Lower lobe of right lung (tissue), 2 donors: Measurements from ENCODE around the gene CYTH4. TPM values are rescaled to one million over a fixed set of nuclear protein-coding genes. Genes with fewer than 3 reads are reported as not detected.

Experiments
- ATAC-seq, 2 donors: fragments of 200-7000 bp; cut with Tn5 transposase; one replicate each; pipeline ENCODE4 v1.9.1; 2020 to 2022; ENCODE audit warnings: mild to moderate bottlenecking in 2 of 2, moderate library complexity in 2 of 2
- DNase-seq: peaks from one replicate; pipeline ENCODE4 v3.0.0-alpha.2; 2020
- H3K27ac ChIP-seq: fragments of 200-600 bp; one replicate; pipeline ENCODE4 v1.8.0; 2022
- H3K27me3 ChIP-seq: fragments of 200-600 bp; one replicate; pipeline ENCODE4 v1.8.0; 2022; ENCODE audit warnings: low read depth
- H3K36me3 ChIP-seq: fragments of 200-600 bp; one replicate; pipeline ENCODE4 v1.8.0; 2022; ENCODE audit warnings: mild to moderate bottlenecking
- H3K4me1 ChIP-seq: fragments of 200-600 bp; one replicate; pipeline ENCODE4 v1.8.0; 2022
- H3K4me3 ChIP-seq: fragments of 200-600 bp; one replicate; pipeline ENCODE4 v1.8.0; 2022; ENCODE audit warnings: mild to moderate bottlenecking
- H3K9me3 ChIP-seq: fragments of 200-600 bp; one replicate; pipeline ENCODE4 v1.8.0; 2022
- intact Hi-C: fragments of 100-400 bp; cut with DNase I; formaldehyde crosslinking; loops from one replicate; pipeline ENCODE4 v1.11.0; 2022
- total RNA-seq: library from RNA; stranded (reverse); fragmentation: NEBNext Ultra II Directional; extraction: Animal tissue kit (Norgen Biotek cat#: 25700); gene quantifications from one replicate; pipeline ENCODE4 v1.2.1, GENCODE V29; 2021
- TF ChIP-seq, protein P1 (sequence below): fragments of 200-600 bp; IDR thresholded peaks from one replicate; pipeline ENCODE4 v1.8.0; 2022; ENCODE audit warnings: antibody characterized with exemption, mild to moderate bottlenecking
- donor health status: DM: no; HTN: yes; CAD: no; lungs with severe emphysema.

Gene CYTH4
- total RNA-seq, 1 donor from 2014 or later, result 45.4 TPM

DNA sequence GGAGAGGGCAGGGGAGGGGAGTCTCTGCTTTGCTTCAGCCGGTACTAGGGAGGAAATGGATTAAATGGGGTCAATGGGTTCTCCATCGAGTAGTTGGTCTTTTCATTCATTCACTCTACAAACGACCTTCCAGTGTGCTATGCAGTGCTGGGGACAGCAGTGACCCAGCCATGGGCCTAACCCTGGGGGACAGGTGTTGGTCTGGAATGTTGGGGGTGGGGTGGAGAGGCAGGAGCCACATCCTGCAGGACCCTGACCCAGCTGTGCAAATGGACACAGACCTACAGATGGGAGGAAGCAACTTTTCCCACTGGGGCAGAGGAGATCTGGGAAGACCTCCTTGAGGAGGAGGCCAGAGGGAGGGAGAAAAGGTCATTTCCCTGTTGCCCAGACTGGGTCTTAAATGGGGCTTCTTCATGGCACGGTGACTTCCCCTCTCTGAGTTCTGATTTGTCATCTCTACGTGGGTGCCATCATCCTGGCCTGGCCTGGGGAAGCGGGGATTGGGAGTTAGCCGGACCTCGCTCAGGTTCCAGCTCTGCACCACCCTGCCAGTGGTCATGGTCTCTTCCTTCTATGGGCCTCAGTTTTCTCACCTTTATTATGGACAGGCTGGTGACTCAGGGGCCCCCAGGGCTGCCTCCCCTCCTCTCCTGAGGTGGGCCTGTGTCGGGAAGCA, 2.0 kb downstream of the CYTH4 start:
- DNase-seq (no peak), ATAC-seq (peak; percentile 30 to 48)
- Histone ChIP-seq H3K4me1 (peaks cover 13% of the 10 kb centered on the region), H3K27ac (peak overlapping the region; percentile 76), H3K27me3 (peaks cover 9% of the 10 kb centered on the region), H3K9me3 (no peaks in the 10 kb centered on the region), H3K36me3 (peaks cover 5% of the 10 kb centered on the region), H3K4me3 (peak overlapping the region; percentile 62)
- TF ChIP-seq, protein P1, sequence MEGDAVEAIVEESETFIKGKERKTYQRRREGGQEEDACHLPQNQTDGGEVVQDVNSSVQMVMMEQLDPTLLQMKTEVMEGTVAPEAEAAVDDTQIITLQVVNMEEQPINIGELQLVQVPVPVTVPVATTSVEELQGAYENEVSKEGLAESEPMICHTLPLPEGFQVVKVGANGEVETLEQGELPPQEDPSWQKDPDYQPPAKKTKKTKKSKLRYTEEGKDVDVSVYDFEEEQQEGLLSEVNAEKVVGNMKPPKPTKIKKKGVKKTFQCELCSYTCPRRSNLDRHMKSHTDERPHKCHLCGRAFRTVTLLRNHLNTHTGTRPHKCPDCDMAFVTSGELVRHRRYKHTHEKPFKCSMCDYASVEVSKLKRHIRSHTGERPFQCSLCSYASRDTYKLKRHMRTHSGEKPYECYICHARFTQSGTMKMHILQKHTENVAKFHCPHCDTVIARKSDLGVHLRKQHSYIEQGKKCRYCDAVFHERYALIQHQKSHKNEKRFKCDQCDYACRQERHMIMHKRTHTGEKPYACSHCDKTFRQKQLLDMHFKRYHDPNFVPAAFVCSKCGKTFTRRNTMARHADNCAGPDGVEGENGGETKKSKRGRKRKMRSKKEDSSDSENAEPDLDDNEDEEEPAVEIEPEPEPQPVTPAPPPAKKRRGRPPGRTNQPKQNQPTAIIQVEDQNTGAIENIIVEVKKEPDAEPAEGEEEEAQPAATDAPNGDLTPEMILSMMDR, result no peak
- intact Hi-C loops, result no loop called here

DNA sequence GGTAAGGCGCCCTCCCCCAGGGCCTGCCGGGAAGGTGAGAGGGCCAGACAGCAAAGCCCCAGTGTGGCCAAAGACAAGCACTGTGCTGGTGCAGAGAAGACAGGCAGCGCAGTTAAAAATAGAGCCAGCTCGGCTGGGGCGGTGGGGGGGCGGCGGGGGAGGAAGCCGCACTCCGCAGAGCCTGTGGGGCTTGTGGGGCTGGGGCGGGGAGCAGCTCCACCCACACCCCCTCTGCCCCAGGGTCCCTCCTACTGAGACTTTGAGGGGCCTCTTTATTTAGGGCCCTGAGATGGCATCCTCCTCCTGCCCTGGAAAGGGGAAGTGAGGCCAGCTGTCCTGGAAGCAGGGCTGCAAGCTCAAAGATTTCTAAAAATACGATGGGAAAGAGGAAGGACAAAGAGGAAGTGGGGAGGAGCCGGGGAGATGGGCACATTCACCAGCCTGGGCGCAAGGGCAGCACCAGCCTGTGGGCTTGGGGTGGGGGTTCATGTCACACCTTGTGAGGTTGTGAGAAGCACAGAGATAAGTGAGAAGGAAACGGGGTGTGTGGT, 2.6 kb downstream of the CYTH4 start:
- Histone ChIP-seq H3K27ac (peak overlapping the region; percentile 76), H3K36me3 (peaks cover 5% of the 10 kb centered on the region), H3K4me3 (peak overlapping the region; percentile 62), H3K9me3 (no peaks in the 10 kb centered on the region), H3K4me1 (peaks cover 13% of the 10 kb centered on the region), H3K27me3 (peaks cover 9% of the 10 kb centered on the region)
- TF ChIP-seq, protein P1, result no peak
- intact Hi-C loops, result no loop called here
- peak; percentile 76 to 82 for ATAC-seq
- DNase-seq, result peak; percentile 83

DNA sequence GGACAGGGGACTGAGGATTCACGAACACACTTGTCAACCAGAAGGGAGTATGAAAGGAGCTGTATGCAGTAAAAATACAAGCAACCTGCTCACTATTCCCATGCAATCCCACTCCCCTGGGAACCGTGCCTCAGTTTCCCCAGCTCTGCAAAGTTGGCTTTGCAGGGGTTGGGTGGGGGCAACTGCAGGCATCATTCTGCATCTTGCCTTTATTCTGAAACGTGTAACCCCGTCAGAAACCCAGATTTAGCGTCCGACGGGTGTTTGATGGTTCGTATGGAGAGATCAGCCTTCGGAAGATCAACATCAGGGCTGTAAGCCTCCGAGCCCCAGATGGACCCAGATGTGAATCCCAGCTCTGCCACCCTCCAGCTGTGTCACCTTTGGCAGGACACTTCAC, 3.6 kb downstream of the CYTH4 start:
- Histone ChIP-seq H3K4me1 (peaks cover 13% of the 10 kb centered on the region), H3K27me3 (peaks cover 9% of the 10 kb centered on the region)
- intact Hi-C loops, result no loop called here

DNA sequence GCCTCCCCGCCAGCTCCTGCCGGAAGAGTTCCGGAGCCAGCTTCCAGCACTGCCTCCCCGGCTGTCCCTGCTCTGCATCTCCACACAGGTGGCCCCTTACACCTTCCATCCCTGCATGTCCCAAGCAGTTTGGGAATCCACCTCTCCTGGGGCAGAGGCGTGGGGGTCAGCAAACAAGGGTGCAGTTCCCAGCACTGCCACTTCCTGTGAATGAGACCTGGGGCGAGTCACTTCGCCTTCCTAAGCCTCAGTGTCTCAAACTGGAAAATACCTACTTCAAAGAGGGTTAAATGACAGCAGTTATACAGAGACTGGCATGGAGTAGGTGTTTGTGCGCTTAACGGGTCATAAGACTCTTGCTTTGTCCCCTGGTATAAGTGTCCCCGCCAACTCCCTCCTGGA, 5.2 kb downstream of the CYTH4 start:
- TF ChIP-seq, protein P1, result no peak
- intact Hi-C loops, result no loop called here
- peaks cover 9% of the 10 kb centered on the region for H3K27me3 ChIP-seq
- ATAC-seq (no peak), DNase-seq (no peak)
- H3K4me3 ChIP-seq, result no peak overlapping the region
- peaks cover 6% of the 10 kb centered on the region for H3K36me3 ChIP-seq
- no peaks in the 10 kb centered on the region for H3K9me3 ChIP-seq
- peaks cover 13% of the 10 kb centered on the region for H3K4me1 ChIP-seq
- H3K27ac ChIP-seq, result no peak overlapping the region

More for the DNA sequence above, 3.6 kb downstream of the CYTH4 start:
- Histone ChIP-seq H3K36me3 (peaks cover 5% of the 10 kb centered on the region), H3K27ac (no peak overlapping the region), H3K9me3 (no peaks in the 10 kb centered on the region), H3K4me3 (no peak overlapping the region)
- TF ChIP-seq, protein P1, result no peak
- no peak for ATAC-seq
- DNase-seq, result no peak

DNA sequence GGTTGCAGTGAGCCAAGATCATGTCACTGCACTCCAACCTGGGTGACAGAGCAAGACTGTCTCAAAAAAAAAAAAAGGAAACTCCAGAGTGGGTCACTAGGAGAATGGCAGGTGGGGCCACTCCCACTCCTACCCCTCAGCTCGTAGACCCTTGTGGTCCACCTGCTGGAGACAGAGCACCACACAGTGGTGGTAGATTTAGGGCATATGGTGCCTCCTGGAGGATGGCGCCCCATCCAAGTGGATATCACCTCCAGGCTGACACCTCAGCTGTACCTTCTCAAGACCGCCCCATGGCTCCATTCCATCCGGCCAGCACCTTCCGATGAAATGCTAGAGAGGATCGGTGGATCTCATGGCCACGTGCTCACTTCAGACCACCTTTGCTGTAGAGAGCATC, 6.2 kb downstream of the CYTH4 start:
- Histone ChIP-seq H3K9me3 (no peaks in the 10 kb centered on the region), H3K27me3 (peaks cover 11% of the 10 kb centered on the region), H3K4me3 (no peak overlapping the region), H3K4me1 (peaks cover 13% of the 10 kb centered on the region), H3K36me3 (peaks cover 12% of the 10 kb centered on the region), H3K27ac (no peak overlapping the region)
- DNase-seq, result no peak
- ATAC-seq, result no peak
- intact Hi-C loops, result no loop called here
- TF ChIP-seq, protein P1, result no peak
